Activated effector memory CD4-positive, alpha-beta T cell treated with Interleukin-2 at 50 U/mL for 16 hours (primary cell): Measurements from ENCODE around the gene KIF3B.
"Not testable (repeated sequence)": the region's sequence is repeated elsewhere in the genome, so short reads cannot be mapped to it uniquely, and the experiment has no call there.

ENCODE experiments used
- DNase-seq: peaks from one replicate; pipeline ENCODE4 v3.0.0-alpha.2; 2020

Gene KIF3B

GRCh38 chr20:32249030-32249738 lies 28.3 kb upstream of the KIF3B start:
- no peak for DNase-seq

DNA sequence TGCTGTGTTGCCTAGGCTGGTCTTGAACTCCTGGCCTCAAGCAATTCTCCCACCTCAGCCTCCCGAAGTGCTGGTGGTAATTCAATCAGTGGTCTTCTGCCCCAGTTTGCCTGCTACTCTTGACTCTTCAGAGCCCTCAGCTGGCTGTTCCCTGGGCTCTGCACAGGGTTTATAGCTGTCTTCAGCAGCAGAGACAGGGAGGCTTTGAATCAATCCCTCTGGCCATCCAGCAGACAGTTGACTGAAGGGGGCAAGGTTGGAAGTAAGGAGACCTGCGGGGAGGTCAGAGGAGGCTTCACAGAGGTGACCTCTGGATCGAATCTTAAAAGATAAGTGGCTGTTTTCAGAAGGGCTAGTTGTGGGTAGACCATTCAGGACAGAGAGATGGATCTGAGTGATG lies 26.0 kb upstream of the KIF3B start:
- DNase-seq: no peak

GRCh38 chr20:32252189-32252588 lies 25.3 kb upstream of the KIF3B start:
- DNase-seq: no peak

- not testable (repeated sequence) for DNase-seq
Observed at GRCh38 chr20:32260973-32261372, 16.5 kb upstream of the KIF3B start.

GRCh38 chr20:32261644-32262043 lies 15.8 kb upstream of the KIF3B start:
- no peak for DNase-seq

DNA sequence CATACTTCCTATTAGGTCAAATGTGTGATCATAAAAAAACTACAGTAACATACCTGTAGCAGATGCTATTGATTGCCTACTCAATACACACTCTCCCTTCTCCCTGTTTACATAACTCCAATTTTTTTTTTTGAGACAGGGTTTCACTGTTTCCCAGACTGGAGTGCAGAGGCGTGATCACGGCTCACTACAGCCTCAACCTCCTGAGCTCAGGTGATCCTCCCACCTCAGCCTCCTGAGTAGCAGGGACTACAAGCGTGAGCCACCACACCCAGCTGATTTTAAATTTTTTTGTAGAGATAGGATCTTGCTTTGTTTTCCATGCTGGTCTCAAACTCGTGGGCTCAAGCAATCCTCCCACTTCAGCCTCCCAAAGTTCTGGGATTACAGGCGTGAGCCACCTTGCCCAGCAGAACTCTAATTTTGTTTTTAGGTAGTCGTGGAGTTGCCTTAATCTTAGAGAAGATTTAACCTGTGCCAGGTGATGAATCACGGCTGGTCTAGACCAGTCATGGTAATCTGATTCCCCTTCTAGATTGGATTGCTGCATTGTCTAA lies 14.0 kb upstream of the KIF3B start:
- no peak for DNase-seq

GRCh38 chr20:32271620-32272019 lies 5.8 kb upstream of the KIF3B start:
- DNase-seq: no peak

DNA sequence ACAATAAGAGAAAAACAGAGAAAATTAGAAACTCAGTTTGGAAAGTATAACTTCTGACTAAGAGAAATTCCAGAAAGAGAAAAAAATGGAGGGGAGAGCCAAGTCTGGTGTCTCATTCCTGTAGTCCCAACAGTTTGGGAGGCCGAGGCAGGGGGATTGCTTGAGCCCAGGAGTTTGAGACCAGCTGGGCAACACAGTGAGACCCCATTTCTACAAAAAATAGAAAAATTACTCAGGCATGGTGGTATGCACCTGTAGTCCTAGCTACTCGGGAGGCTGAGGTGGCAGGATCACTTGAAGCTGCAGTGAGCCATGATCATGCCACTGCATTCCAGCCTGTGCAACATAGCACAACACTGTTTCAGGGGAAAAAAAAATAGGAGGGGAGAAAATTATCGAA lies 3.1 kb upstream of the KIF3B start:
- DNase-seq: no peak

DNA sequence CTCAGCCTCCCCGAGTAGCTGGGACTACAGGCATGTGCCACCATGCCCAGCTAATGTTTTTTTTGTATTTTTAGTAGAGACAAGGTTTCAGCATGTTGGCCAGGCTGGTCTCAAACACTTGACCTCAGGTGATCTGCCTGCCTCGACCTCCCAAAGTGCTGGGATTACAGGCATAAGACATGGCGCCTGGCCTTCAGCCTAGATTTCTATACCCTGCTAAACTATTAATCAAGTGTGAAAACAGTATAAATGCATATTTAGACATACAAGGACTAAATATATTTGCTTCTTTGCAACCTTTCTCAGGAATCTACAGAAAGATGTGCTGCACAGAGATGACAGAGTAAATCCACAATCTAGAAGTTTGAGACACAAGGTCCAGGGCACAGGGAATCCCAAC lies 2.3 kb upstream of the KIF3B start:
- not testable (repeated sequence) for DNase-seq

DNA sequence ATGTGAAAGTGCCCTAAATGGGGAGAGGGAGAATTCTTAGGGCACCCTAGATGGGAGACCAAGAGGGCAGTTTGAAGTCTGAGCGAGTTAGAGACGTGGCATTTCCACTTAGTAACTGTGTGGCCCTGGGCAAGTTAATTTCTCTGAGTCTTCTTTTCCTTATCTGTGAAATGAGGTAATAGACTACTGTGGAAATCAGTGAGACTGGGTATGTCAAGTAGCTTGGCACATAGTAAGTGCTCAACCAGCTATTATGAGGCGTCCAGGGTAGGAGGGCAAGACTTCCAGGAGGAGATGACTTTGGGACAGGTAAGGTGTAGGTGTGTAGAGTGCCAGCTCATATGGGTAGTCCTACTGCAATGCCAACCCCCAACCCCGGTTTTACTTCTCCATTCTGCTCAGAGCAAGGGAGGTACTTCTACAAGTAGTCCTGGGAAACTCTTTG lies 770 bp downstream of the KIF3B start:
- DNase-seq: no peak

GRCh38 chr20:32281711-32282110 lies 4.3 kb downstream of the KIF3B start:
- no peak for DNase-seq

DNA sequence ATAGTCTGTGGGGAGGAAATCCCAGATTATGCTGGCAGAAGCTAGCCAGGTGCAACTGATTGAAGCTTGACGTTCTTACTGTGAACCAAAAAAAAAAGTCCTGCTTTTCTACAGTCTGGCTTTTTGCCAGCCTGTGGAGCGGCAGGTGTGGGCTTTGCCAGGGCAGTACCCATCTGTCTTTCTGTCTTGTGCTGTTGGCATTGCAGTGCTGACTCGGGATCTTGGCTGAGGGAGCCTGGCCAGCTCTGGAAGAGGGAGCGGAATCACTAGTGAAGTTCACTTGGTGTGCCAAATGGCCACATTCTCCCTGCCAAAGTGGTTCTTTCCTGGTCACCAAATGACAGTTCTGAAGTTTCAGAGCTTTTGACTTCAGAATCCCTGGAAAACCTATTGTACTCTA lies 5.0 kb downstream of the KIF3B start:
- DNase-seq: no peak

DNA sequence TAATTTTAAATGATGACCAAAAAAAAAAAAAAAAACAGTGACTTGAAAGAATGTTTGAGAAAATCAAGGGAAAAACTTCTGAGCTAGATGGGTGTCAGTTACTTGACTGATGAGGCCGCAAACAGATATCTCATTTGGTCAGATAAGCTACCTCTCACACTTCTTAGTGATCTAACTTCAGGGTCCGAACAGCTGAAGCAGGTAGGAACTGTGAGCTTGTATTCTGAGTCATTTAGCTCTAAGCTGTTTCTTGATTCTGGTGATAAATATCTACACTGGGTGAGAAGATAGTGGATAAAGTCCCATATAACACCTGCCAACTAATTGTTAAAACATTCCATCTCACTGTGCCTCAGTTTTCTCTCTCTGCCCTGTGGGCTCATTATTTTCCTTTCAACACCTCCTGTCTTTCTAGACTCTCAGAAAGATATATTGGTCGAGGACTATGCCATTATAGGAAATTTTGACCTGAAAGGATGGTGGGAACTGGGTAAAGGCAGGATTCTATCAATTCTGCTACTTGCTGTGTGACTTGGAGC lies 7.7 kb downstream of the KIF3B start:
- DNase-seq: no peak

GRCh38 chr20:32285621-32286371 lies 8.3 kb downstream of the KIF3B start:
- peak; percentile 3 for DNase-seq

- no peak for DNase-seq
Observed at GRCh38 chr20:32287231-32287638, 9.8 kb downstream of the KIF3B start.

DNA sequence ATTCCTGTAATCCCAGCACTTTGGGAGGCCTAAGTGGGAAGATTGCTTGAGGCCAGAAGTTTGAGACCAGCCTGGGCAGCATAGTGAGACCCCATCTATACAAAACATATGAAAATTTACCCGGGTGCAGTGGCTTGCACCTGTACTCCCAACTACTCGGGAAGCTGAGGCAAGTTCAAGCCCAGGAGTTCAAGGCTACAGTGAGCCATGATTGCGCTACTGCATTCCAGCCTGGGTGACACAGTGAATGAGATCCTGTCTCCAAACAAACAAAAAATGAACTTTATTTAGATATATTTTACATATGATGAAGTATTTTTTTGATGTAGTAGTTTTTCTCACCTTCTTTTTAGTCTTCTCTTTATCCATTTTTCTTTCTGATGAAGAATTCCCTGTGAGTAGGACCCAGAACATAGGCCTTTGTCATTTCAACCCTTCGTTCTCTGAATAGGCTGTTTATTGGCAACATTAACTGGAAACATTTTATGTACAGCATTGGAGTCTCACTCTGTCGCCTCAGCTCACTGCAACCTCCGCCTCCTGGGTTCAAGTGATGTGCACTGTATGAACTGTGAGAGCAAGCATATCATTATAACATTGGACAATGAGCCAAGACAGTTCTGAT lies 10.9 kb downstream of the KIF3B start:
- no peak for DNase-seq

GRCh38 chr20:32289299-32289660 lies 11.8 kb downstream of the KIF3B start:
- DNase-seq: not testable (repeated sequence)

- no peak for DNase-seq
Observed at GRCh38 chr20:32289661-32290431, 12.4 kb downstream of the KIF3B start.

- no peak for DNase-seq
Observed at GRCh38 chr20:32291166-32291565, 13.7 kb downstream of the KIF3B start.

GRCh38 chr20:32292548-32292947 lies 15.1 kb downstream of the KIF3B start:
- no peak for DNase-seq

DNA sequence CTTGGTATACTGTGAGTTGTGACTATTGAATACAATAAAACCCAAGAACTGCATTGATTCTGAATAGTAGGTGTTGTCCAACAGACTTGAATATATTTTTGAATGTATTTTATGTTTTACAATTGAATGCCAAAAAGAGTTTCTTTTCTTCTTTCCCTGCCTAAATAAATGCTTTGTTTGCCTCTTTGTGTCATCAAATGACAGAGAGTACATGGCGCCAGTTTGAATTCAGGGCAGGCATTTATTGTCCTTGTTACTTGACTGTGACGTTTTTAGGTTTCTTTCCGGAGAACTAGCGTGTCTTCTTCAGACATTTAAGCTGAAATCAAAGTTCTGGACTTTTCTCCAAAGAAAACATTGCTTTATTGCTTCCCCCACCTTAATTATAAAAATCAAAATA lies 16.6 kb downstream of the KIF3B start:
- no peak for DNase-seq

- no peak for DNase-seq
Observed at GRCh38 chr20:32296412-32296811, 19.0 kb downstream of the KIF3B start.
